Lung (tissue), 12 donors: ENCODE data around the gene CYP2D6. TPM values are rescaled to one million over a fixed set of nuclear protein-coding genes. Genes with fewer than 3 reads are reported as not detected.

Experiments used
- ATAC-seq: fragments of 200-7000 bp; cut with Tn5 transposase; one replicate; pipeline ENCODE4 v1.9.1; 2020; ENCODE audit warnings: moderate number of reproducible peaks; ENCODE audit not compliant: insufficient read depth, low FRiP score
- DNase-seq, 3 donors: peaks; one replicate each; pipeline ENCODE4 v3.0.0-alpha.2; 2013 to 2017
- H3K27ac ChIP-seq, 2 donors: one replicate each; pipeline ENCODE4 v1.5.1; 2013; ENCODE audit warnings: mild to moderate bottlenecking in 2 of 2, moderate library complexity in 2 of 2, control low read depth in 1 of 2, inconsistent platforms in 1 of 2, low read depth in 1 of 2, low read length in 1 of 2
- H3K27me3 ChIP-seq, 3 donors: one replicate each; pipeline ENCODE4 v1.5.1; 2013; ENCODE audit warnings: low read length in 2 of 3; ENCODE audit not compliant: control insufficient read depth in 3 of 3, insufficient read depth in 3 of 3
- H3K36me3 ChIP-seq, 4 donors: one replicate each; pipeline ENCODE4 v1.5.1; 2013; ENCODE audit warnings: low read length in 4 of 4, mild to moderate bottlenecking in 1 of 4, moderate library complexity in 1 of 4; ENCODE audit not compliant: control insufficient read depth in 4 of 4, insufficient read depth in 4 of 4
- H3K4me1 ChIP-seq, 5 donors: one replicate each; pipeline ENCODE4 v1.5.1; 2013; ENCODE audit warnings: low read length in 5 of 5, mild to moderate bottlenecking in 2 of 5, moderate library complexity in 1 of 5; ENCODE audit not compliant: control insufficient read depth in 5 of 5, insufficient read depth in 5 of 5
- H3K4me3 ChIP-seq: one replicate; pipeline ENCODE4 v1.5.1; 2013; ENCODE audit warnings: mild to moderate bottlenecking, control low read depth, moderate library complexity
- H3K9ac ChIP-seq, 2 donors: one replicate each; pipeline ENCODE4 v1.5.1; 2013; ENCODE audit warnings: low read length in 2 of 2, control low read depth in 1 of 2; ENCODE audit not compliant: insufficient read depth in 1 of 2
- H3K9me3 ChIP-seq, 4 donors: one replicate each; pipeline ENCODE4 v1.5.1; 2013; ENCODE audit warnings: low read length in 3 of 4, mild to moderate bottlenecking in 1 of 4, moderate library complexity in 1 of 4; ENCODE audit not compliant: control insufficient read depth in 4 of 4, insufficient read depth in 3 of 4
- WGBS, 2 donors: extraction: QIAGEN DNeasy Blood & Tissue Kit; methylation state at CpG; one replicate each; pipeline ENCODE4 v1.1.7; 2013; 5-methylcytosine and 5-hydroxymethylcytosine counted together
- polyA plus RNA-seq, 2 donors: library from polyadenylated mRNA; stranded (reverse); fragments of 200-250 nt; gene quantifications; one replicate each; pipeline ENCODE4 v1.2.1, GENCODE V29; 2013
- total RNA-seq, 2 donors: library from RNA; depleted of rRNA in 1 of 2; stranded (reverse); fragments of >200 nt in 1 of 2; gene quantifications; one replicate each; pipeline ENCODE4 v1.2.1, GENCODE V29; 2014 to 2021
- TF ChIP-seq, protein P1 (sequence below): IDR thresholded peaks from 2 replicates; pipeline ENCODE4 v1.5.1; 2012; ENCODE audit warnings: mild to moderate bottlenecking; ENCODE audit errors: control extremely low read depth, extremely low read depth
- donor health status: control.
- donor health status: control.
- donor health status: Bipolar disorder and iron deficiency.
- donor health status: healthy.
- donor health status: DM: yes; HTN: yes; CAD: no.

CYP2D6 gene
- total and polyA plus RNA-seq, 4 donors = 0.80 to 1.3 (median 1.1) TPM

DNA sequence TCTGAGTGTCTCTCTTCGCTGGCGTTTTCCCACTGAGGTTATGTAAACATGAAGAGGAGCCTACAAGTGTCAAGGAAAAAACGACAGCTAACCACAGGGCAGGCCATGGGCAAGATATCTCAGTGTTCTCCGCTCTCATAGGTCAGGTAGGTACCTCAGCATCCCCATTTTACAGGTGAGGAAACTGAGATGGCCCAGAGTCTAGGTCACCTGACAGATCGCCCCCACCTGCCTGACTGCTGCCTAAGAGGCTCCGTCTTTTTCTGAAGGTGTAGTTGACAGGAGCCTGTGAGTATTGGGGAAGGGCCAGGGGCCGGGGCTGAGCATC, 39.2 kb downstream of the CYP2D6 start:
- H3K4me1 ChIP-seq = peaks cover 0 to 14% (median 3%) of the 10 kb centered on the region in 5 donors
- peak overlapping the region; percentile 80 to 89 for H3K27ac ChIP-seq
- no peaks in the 10 kb centered on the region for H3K27me3 ChIP-seq
- 32 to 34% methylated on average over 7 of the region's 7 CpGs for WGBS, 2 donors
- TF ChIP-seq, protein P1, sequence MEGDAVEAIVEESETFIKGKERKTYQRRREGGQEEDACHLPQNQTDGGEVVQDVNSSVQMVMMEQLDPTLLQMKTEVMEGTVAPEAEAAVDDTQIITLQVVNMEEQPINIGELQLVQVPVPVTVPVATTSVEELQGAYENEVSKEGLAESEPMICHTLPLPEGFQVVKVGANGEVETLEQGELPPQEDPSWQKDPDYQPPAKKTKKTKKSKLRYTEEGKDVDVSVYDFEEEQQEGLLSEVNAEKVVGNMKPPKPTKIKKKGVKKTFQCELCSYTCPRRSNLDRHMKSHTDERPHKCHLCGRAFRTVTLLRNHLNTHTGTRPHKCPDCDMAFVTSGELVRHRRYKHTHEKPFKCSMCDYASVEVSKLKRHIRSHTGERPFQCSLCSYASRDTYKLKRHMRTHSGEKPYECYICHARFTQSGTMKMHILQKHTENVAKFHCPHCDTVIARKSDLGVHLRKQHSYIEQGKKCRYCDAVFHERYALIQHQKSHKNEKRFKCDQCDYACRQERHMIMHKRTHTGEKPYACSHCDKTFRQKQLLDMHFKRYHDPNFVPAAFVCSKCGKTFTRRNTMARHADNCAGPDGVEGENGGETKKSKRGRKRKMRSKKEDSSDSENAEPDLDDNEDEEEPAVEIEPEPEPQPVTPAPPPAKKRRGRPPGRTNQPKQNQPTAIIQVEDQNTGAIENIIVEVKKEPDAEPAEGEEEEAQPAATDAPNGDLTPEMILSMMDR = no peak
- no peak for DNase-seq
- ATAC-seq = no peak
- peak overlapping the region; percentile 46 for H3K4me3 ChIP-seq
- peak overlapping the region in 1 of 2 donors; percentile 84 for H3K9ac ChIP-seq
- peaks cover 4 to 14% (median 9%) of the 10 kb centered on the region in 4 donors for H3K36me3 ChIP-seq
- H3K9me3 ChIP-seq = peaks cover 0 to 1% (median 0%) of the 10 kb centered on the region in 4 donors

DNA sequence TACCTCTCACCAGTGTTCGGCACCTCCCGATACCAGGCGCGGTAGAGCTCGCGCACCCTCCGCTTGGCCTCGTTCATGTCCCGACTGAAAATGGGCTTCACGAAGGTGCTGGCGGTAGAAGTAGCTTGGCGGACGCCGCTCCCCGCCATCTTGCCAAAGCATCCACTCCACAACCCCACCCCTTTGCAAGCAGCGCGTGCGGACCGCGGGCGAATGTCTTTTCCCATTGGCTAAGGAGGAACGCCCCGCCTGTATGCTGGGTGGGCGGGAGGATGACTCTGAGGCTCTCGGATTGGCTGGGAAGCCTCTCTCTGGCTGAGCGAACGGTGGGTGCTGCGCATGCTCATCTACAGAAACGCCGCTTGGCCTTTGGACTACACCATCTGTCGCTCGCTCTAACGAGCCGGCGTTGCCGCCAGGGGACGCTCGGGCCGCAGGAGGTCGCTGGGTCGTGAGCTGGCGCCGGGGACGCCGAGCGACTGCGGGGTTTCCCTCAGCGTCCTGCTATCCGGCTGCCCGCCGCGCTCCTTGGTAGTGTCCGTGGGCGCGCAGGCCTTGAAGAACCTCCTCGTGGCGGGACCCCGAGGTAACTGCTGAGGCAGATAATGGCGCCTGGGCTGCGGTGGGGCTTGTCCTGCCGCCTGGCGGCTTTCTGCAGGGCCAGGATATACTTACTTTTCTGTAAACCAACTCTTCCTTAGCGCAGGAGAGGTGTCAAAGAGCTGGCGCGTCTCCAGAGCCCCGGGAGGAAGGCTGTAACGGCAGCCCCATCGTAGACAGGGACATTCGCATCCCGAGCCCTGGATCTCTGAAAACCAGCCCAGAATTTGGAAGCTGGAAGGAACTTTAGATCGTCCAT, 39.8 kb downstream of the CYP2D6 start, which contains the start of gene NDUFA6:
TSS of gene NDUFA6 (minus strand) at position 177 of the 859 bp plus-strand sequence. CDS start at position 149, 28 bp downstream.
- Histone ChIP-seq H3K4me3 (peak within 1 kb of the TSS; percentile 79), H3K9ac (peak within 1 kb of the TSS; percentile 96 to 97), H3K4me1 (peaks cover 0 to 14% (median 7%) of the 10 kb centered on the region in 5 donors), H3K36me3 (peaks cover 5 to 19% (median 14%) of the 10 kb centered on the region in 4 donors), H3K9me3 (no peaks in the 10 kb centered on the region), H3K27ac (peak within 1 kb of the TSS; percentile 97 to 98), H3K27me3 (no peaks in the 10 kb centered on the region)
- TF ChIP-seq, protein P1 = peak; percentile 96
- DNase-seq (peak; percentile 99 to 100 (median 100)), ATAC-seq (peak; percentile 97)
- 0% methylated on average over 71 of the region's 71 CpGs for WGBS, 2 donors

DNA sequence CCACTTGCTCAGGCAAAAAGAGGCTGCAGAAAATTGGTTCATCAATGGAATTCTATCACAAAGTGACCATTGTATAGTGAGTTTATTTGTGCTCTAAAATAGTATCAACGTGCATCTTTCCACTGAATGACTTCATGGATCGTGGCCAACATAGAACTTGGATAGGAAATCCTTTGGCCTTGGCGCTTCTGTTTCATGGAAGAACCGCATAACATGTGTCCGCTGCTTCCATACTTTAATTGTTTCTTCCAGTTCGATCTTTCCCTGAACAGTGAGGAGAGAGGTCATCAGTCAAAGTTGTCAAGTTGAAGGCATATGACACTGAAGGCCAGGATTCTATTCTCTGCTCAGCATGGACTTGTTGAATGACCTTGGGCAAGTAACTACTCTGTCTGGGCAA, 44.6 kb downstream of the CYP2D6 start:
- no peak for ATAC-seq
- peaks cover 0 to 12% (median 2%) of the 10 kb centered on the region in 5 donors for H3K4me1 ChIP-seq
- no peaks in the 10 kb centered on the region for H3K9me3 ChIP-seq
- no peak overlapping the region for H3K4me3 ChIP-seq
- TF ChIP-seq, protein P1 = no peak
- peaks cover 22 to 36% (median 31%) of the 10 kb centered on the region in 4 donors for H3K36me3 ChIP-seq
- WGBS, 2 donors = 64 to 74% methylated on average over 6 of the region's 6 CpGs
- peak in 2 of 3 donors; percentile 21 to 46 for DNase-seq
- H3K27me3 ChIP-seq = no peaks in the 10 kb centered on the region
- no peak overlapping the region for H3K27ac ChIP-seq
- H3K9ac ChIP-seq = no peak overlapping the region
